Stimulated activated naive CD4-positive, alpha-beta T cell (primary cell): ENCODE measurements around the gene LEPROT.

Experiments used
- DNase-seq, 6 experiments: peaks; one replicate each; lab custom pipeline; 2025; lab: John Stamatoyannopoulos, UW

LEPROT gene

GRCh38 chr1:65412256-65412983 is 8.0 kb upstream of the LEPROT start:
- no peak for DNase-seq

DNA sequence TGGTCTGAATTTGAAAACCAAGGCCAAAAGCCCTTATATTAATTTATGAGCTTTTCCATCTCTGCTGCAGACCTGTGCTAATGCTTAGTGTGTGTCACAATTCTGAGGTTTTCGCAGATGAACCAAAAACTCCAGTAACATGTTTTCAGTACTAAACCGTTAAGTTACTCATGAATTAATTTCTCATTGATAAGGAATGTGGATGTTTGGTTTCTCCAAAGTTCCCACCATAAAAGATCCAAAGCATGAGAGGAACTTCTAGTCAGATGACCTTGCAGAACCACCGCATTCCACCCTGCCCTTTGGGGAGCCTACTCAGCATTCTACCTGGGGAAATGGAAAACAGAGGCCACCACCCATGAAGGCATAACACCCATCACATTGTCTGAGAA is 7.5 kb upstream of the LEPROT start:
- DNase-seq = no peak

- no peak for DNase-seq
Observed at GRCh38 chr1:65414538-65414937, 5.9 kb upstream of the LEPROT start.

DNA sequence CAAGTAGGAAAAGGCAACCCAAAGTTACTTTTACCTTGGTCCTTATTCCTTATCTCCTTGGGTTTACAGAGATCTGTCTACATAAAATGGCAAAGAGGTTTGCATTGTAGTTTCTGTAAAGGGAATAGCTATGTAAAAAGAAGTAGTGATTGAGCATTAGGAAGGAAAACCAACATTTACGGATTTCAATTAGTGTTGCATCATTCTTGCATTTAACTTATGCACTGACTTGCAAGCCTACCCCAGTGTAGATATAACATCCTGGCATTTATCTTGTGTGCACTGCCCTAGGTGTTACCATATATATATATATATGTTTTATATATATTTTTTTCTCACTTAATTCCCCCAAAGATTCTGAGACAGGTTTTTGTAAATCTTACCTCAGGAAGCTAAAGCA is 3.7 kb upstream of the LEPROT start:
- DNase-seq = no peak

- no peak for DNase-seq
Observed at GRCh38 chr1:65417729-65418128, 2.7 kb upstream of the LEPROT start.

GRCh38 chr1:65418522-65419185 is 1.8 kb upstream of the LEPROT start:
- no peak for DNase-seq

DNA sequence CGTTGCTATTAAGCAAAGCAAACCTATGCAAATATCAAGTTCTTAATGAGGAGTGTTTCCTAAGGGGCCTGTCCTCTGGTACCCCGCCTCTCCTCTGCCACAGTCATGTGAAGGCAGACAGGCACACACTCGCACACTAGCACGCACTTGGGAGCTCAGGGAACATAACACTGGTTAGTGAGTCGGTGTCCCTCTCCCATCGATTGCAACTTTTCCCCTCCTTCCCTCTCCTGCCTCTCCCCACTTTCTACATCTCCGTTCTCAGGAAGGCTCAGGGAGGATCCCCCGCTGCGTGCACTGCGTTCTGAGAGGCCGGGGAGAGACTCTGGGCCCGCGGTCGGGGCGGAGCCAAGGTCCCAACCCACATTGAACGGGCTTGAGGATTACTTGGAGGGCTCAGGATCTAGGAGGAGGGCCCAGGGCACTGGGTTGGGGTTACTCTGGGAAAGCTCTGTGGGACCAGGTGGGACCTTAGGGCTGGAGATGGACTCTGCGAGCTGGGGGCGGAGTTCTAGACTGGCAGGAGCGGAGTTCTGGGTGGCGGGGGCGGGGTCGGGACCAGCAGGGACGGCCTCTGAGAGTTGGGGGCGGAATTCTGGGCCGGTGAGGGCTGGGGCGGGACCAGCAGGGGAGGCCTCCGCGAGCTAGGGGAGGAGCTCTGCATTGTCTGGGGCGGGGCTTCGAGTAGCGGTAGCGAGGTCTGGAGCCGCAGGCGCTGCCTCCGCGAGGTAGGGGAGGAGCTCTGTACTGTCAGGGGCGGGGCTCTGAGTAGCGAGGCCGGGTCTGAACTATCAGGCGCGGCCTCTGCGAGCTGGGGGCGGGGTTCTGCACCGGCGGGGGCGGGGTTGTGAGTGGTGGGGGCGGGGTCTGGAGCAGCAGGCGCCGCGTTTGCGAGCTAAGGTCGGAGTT is 533 bp upstream of the LEPROT start:
- peak; percentile 96 to 99 (median 98) for DNase-seq

DNA sequence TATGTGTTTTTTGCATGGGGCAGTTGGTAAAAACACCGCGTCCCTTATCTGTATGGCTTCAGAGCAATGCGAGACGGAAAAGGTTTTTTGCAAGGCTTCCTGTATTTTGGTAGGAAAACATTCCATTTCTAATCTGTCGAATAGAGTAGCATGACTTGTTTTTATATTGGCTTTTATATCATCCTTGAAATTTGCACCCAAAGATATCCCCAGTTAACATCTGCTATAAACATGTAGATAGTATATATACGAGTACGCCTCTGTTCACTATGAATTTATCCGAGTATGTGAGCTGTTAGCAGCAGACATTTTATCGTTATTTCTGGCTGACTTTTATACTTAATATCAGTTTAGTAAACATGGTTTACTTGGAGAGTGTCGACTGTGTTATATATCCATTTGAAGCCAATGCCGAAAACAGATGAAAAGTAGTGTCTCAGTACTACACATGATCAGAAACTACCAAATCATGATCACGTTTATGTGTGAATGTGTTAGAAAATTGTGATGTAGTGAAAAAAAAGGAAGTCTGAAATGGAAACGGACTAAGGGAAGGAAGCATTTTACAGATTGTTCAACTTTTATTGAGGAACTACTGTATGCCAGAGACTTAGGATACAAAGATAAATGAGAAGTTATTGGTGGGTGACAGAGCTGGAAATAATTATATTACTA is 1.0 kb downstream of the LEPROT start:
- peak in 1 of 6 experiments; percentile 40 for DNase-seq

DNA sequence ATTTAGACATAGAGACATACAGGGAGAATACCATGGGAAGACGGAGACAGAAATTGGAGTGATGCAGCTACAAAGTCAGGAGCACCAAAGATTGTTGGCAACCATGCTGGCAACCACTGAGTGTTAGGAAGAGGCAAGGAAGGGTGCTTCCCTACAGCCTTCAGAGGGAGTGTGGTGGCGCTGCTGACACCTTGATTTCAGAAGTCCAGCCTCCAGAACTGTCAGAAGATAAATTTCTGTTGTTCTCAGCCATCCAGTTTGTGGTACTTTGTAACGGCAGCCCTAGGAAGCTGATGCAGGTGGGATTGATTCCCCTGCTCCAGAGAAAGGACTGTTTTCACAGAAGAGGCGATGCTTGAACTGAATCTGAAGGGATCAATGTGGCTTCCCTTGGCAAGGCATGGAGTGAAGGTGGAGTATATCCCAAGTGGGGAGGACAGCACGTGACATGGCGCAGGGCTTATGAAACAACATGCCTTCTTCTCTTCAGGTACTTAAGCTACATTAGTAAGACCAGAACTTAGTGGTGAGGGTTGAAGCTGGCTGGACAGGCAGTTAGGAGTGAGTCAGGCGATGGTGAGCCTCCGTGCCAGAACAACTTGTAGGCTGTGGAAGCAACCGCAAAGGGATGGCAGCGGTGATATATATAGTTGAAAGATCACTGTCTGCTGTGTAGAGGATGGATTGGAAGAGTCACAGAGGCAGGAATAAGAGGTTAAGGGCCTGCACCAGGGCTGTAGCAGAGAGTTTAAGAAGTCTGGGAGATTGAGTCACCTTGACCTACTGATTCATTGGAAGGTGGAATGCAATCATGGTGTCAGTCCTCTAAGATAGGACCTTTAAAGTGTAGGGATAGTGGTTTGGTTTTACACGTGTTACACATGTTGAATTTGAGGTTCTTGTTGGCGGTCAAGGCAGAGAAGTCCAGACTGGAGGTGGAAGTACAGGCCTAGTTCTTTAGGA is 2.1 kb downstream of the LEPROT start:
- DNase-seq = no peak

DNA sequence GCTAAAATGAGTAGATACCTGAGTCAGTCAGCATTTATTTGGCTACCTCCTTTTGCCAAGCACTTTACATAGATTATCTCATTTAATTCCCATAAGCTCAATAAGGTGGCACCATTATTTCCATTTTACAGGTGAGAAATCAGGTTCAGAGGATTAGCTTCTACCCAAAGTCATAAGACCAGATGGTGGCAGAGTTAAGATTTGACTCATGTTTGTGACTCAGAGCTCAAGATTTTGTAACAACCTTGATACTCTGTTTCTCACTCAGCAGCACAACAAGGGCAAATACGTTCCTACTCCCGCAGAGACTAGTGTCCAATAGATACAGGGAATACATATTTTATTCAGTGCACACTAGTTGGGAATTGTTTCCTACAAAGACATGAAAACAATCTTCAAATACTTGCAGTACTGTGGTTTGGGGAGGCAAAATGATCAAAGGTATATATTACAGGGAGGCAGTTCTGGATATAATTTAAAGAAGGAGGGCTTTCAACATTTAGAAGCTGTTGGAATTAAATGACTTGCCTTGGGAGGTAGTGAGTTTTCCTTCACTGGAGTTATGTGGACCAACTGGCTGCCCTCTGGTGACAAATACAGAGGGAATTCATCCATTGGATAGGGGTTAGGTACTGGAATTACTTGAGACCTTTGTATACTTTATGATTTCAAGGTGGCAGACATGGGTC is 3.6 kb downstream of the LEPROT start:
- DNase-seq = no peak

- no peak for DNase-seq
Observed at GRCh38 chr1:65424573-65424889, 4.1 kb downstream of the LEPROT start.

DNA sequence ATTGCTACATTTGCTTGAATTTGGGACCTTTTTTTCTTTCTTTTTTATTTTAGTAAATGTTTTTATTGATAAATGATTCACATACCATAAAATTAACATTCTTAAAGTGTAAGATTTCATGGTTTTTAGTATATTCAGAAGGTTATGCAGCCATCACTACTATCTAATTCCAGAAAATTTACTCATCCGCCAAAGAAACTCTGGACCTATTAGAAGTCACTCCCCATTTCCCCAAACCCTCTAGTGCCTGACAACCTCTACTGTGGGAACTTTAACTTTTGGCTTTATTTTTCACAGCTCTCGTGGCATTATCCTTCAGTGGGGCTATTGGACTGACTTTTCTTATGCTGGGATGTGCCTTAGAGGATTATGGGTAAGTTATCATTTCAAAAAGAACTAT is 4.5 kb downstream of the LEPROT start:
- no peak for DNase-seq

GRCh38 chr1:65425697-65426096 is 5.2 kb downstream of the LEPROT start:
- no peak for DNase-seq

GRCh38 chr1:65429078-65429477 is 8.6 kb downstream of the LEPROT start:
- DNase-seq = no peak

DNA sequence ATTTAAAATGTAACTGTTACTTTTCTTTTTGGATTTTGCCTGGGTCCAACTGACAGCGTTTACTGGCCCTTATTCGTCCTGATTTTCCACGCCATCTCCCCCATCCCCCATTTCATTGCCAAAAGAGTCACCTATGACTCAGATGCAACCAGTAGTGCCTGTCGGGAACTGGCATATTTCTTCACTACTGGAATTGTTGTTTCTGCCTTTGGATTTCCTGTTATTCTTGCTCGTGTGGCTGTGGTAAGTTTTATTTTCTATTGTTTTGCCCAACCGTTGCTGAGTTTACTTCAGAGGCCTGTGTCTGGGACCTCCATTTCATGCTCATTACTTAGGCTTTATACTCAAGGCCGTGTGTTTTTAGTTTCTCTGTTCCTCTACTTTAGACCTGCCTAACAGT is 9.3 kb downstream of the LEPROT start:
- DNase-seq = no peak

- DNase-seq = peak in 2 of 6 experiments; percentile 24 to 41
Observed at GRCh38 chr1:65431111-65431705, 10.7 kb downstream of the LEPROT start.

DNA sequence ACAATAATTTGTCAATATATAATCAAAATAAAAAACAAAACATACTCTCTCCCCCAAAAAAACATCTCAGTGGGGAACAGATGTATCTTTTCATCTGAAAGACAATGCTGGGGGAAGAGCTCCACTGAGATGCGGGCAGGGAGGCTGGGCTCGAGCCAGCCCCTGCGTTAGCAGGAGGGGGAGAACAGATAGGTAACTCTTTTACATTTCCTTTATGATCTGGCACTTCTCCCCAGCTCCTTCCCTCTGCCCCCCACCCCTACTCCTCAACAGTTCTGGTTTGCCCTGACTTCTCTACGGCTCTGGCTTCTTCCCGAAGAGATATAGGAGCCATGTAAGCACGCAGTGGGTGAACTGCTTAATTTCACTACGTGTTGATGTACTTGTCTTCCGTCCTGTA is 12.4 kb downstream of the LEPROT start:
- no peak for DNase-seq

DNA sequence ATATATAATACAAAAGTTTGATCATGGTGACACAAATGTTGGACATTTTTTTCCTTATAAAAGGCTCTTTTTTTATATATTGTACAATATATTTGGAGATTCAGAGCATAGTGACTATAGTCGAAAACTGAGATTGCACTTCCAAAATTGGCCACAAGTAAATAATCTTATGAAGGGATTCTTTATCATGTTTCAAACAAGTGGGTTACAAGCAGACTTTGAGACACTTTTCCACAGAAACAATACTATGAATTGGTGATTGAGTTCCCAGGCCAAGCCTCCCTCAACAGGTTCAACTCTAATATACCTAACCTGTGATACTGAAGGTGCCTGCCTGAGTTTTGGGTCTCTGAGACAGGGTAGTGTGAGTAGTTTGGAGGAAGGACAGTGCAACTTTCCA is 13.8 kb downstream of the LEPROT start:
- no peak for DNase-seq

DNA sequence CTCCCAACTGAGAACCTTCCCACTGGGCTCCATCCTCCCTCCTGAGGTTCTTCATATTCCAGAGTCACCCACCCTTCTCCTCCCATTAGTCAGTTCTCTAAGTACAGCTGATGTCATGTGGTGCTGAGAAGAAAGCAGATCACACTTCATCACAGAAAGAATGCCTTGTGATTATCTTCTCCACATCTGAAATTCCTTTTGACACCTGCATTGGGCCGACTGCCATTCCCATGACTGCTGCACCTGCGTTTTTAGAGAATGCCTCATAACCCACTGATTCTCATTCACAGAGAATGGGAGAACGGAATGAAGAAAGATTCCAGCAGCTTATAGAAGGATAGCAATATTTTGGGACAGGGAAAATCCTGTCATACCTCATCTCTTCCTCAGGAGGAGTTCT is 14.3 kb downstream of the LEPROT start:
- DNase-seq = no peak

GRCh38 chr1:65435987-65436386 is 15.5 kb downstream of the LEPROT start:
- DNase-seq = no peak
